GM18505 (cell line): ENCODE measurements around the gene IGF1R.
"Not testable (repeated sequence)": the region's sequence is repeated elsewhere in the genome, so short reads cannot be mapped to it uniquely, and the experiment has no call there.

Source experiments
- ATAC-seq: cut with Tn5 transposase; IDR thresholded peaks from one replicate; pipeline ENCODE4 v1.9.1; 2021; ENCODE audit not compliant: unreplicated experiment
- POLR2A ChIP-seq: IDR thresholded peaks from 4 replicates; pipeline ENCODE4 v1.6.1; 2011; ENCODE audit warnings: borderline replicate concordance; ENCODE audit not compliant: insufficient read depth, insufficient read length; ENCODE audit errors: extremely low read depth

IGF1R gene

GRCh38 chr15:98953000-98953787 lies 304.9 kb downstream of the IGF1R start:
- no peak for TF ChIP-seq POLR2A
- peak; percentile 43 for ATAC-seq

DNA sequence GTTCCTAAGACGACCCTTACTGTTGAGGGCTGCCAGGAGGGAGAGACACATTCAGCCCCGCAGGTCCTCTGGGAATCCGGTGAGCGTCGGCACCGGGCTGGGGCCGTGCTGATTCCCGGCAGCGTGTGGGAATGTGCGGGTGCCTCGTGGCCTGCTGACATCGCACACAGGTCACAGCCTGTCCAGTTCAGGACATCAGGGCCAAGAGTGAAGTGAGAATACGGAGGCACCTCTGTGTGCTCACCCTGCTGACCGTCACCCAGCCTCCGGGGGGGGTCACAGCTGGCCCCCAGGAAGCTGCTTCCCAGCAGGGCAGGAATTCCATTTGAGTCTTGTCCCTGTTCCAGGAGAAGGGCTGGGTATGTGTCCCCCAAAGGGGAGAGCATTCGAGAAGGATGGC lies 305.6 kb downstream of the IGF1R start:
- no peak for ATAC-seq
- no peak for TF ChIP-seq POLR2A

DNA sequence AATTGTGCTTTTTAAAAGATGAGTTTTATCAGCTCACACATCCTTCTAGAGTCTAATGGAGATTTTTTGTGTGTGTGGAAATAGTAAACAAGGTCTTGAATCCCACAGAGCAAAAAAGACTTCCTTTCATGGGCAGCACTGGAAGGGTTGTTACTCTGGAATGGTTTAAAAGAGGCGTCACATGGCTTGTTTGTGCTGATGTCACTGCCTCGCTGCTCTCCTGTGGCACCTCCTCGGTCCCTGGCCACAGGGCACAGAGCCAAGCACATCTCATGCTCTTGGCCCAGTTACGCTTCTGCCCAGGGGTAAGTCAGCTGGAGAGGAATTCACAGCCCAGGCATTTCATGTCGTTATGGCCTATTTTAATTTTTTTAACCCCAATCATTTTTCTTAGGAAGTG lies 306.1 kb downstream of the IGF1R start:
- no peak for TF ChIP-seq POLR2A

DNA sequence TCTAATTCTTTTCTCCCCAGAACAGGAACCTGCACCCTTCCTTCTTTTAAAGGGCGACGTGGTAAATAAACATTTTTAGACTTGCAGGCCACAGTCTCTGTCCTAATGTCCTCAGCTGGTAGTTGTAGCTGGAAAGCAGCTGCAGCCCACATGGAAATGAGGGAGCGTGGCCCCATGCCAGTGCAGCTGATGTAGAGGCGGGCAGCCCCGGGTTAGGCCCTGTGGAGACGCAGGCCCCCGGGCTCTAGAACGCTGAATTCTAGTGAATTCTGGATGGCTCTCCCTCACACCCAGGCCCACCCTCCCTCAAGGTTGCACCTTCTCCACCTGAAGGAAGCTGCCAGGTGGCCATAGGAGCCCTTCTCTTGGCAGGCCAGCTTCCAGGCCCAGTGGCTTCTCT lies 307.0 kb downstream of the IGF1R start:
- no peak for TF ChIP-seq POLR2A
- no peak for ATAC-seq

More for the DNA sequence above, 306.1 kb downstream of the IGF1R start:
- no peak for ATAC-seq

- TF ChIP-seq POLR2A, result no peak
- ATAC-seq, result no peak
Observed at GRCh38 chr15:98955961-98956723, 307.8 kb downstream of the IGF1R start.

GRCh38 chr15:98956796-98957553 lies 308.6 kb downstream of the IGF1R start:
- no peak for ATAC-seq
- TF ChIP-seq POLR2A, result no peak

- no peak for ATAC-seq
- no peak for TF ChIP-seq POLR2A
Observed at GRCh38 chr15:98957655-98958054, 309.3 kb downstream of the IGF1R start.

DNA sequence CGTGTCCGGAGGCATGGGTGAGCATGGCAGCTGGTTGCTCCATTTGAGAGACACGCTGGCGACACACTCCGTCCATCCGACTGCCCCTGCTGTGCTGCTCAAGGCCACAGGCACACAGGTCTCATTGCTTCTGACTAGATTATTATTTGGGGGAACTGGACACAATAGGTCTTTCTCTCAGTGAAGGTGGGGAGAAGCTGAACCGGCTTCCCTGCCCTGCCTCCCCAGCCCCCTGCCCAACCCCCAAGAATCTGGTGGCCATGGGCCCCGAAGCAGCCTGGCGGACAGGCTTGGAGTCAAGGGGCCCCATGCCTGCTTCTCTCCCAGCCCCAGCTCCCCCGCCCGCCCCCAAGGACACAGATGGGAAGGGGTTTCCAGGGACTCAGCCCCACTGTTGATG lies 309.7 kb downstream of the IGF1R start:
- no peak for TF ChIP-seq POLR2A

GRCh38 chr15:98958918-98959639 lies 310.7 kb downstream of the IGF1R start:
- ATAC-seq, result no peak
- TF ChIP-seq POLR2A, result no peak

More for the DNA sequence above, 309.7 kb downstream of the IGF1R start:
- ATAC-seq, result no peak

DNA sequence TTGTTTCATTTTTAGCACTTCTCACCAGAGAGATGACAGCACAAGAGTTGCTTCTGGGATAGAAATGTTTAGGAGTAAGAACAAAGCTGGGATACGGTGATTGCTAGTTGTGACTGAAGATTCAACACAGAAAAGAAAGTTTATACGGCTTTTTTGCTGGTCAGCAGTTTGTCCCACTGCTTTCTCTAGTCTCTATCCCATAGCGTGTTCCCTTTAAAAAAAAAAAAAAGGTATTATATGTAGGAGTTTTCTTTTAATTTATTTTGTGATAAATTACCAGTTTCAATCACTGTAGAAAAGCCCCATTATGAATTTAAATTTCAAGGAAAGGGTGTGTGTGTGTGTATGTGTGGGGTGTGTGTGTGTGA lies 311.3 kb downstream of the IGF1R start:
- TF ChIP-seq POLR2A, result no peak
- ATAC-seq, result no peak

- ATAC-seq, result no peak
- no peak for TF ChIP-seq POLR2A
Observed at GRCh38 chr15:98960555-98961050, 312.3 kb downstream of the IGF1R start.

- no peak for ATAC-seq
- TF ChIP-seq POLR2A, result no peak
Observed at GRCh38 chr15:98963444-98963843, 315.1 kb downstream of the IGF1R start.

DNA sequence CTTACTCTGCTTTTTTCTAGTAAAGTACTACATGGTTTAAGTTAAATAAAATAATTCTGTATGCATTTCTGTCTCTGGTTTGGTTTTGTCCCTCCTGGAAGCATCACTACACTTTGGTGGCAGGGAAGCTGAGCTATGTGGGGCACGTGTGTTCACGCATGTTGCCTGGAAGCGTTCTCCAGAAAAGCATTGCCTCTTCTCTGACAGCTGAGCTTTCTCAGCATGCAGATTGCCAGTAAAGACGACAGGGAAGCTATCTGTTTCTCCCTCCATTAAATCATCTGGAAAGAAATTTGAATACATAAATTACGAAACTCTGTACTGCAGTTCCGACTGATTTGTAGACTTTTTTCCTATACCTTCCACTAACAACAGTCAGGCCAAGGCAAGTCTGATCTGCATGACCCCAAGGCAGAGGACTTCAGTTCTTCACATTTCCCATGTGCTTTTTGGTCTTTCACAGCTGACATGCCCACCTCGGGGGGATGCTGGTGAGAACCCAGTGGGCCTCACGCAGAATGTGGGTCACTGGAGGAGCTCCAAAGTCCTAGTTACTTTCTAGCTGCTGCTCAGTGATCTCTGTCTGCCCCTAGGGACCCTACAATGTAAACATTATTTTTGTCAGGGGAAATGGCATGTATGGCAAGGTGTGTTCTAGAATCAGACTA lies 316.3 kb downstream of the IGF1R start:
- no peak for TF ChIP-seq POLR2A
- no peak for ATAC-seq

- not testable (repeated sequence) for ATAC-seq
Observed at GRCh38 chr15:98965134-98965491, 316.8 kb downstream of the IGF1R start.
